PC-9 (cell line): ENCODE measurements around the gene ALK. TPM values are rescaled to one million over a fixed set of nuclear protein-coding genes. Genes with fewer than 3 reads are reported as not detected.

ENCODE experiments used
- BruUV-seq: library from RNA; stranded (reverse); fragments of 400-500 nt; replicated peaks from 2 replicates; lab custom pipeline; 2021; lab: Mats Ljungman, UMichigan
- CTCF ChIA-PET: fragments of 300-600 bp; sonication (Branson Sonifier 250); formaldehyde crosslinking; loops from one replicate; lab custom pipeline; 2022; ENCODE audit warnings: antibody characterized with exemption; lab: Charles Lee
- POLR2A ChIA-PET: fragments of 300-600 bp; sonication (Branson Sonifier 250); formaldehyde crosslinking; loops from one replicate; lab custom pipeline; 2022; ENCODE audit warnings: antibody characterized with exemption; ENCODE audit not compliant: unreplicated experiment; lab: Charles Lee
- DNase-seq, 2 experiments: peaks; one replicate each; pipeline versions ENCODE4 v3.0.0 to v3.0.0-alpha.2; 2015 to 2022; ENCODE audit warnings: mixed read lengths in 1 of 2
- H2AFZ ChIP-seq: fragments of 200-600 bp; sonication (generic); 2 replicates; pipeline ENCODE4 v1.8.1; 2017; ENCODE audit warnings: antibody characterized with exemption
- H3F3A ChIP-seq: fragments of 200-600 bp; sonication (generic); 2 replicates; pipeline ENCODE4 v1.8.1; 2017; ENCODE audit warnings: antibody characterized with exemption, mild to moderate bottlenecking, low read depth; ENCODE audit not compliant: insufficient read depth
- H3K27ac ChIP-seq: fragments of 200-600 bp; sonication (generic); 2 replicates; pipeline ENCODE4 v1.6.1; 2016; ENCODE audit warnings: mixed run types
- H3K27me3 ChIP-seq: fragments of 200-600 bp; sonication (generic); 2 replicates; pipeline ENCODE4 v1.6.1; 2016; ENCODE audit warnings: low read depth, mixed run types; ENCODE audit not compliant: insufficient read depth
- H3K36me3 ChIP-seq: fragments of 200-600 bp; sonication (generic); 2 replicates; pipeline ENCODE4 v1.6.1; 2016; ENCODE audit warnings: low read depth, mixed run types
- H3K4me1 ChIP-seq: fragments of 200-600 bp; sonication (generic); replicated peaks from 2 replicates; pipeline ENCODE4 v1.6.1; 2016; ENCODE audit warnings: mixed run types; ENCODE audit not compliant: insufficient read depth
- H3K4me2 ChIP-seq: fragments of 200-600 bp; sonication (generic); 2 replicates; pipeline ENCODE4 v1.6.1; 2017; ENCODE audit warnings: mixed run types
- H3K4me3 ChIP-seq: fragments of 200-600 bp; sonication (generic); 2 replicates; pipeline ENCODE4 v1.6.1; 2016; ENCODE audit warnings: mixed run types
- H3K79me2 ChIP-seq: fragments of 200-600 bp; sonication (generic); 2 replicates; pipeline ENCODE4 v1.6.1; 2017; ENCODE audit warnings: low read depth, mixed run types
- H3K9me2 ChIP-seq: fragments of 200-600 bp; sonication (generic); 2 replicates; pipeline ENCODE4 v1.8.1; 2017; ENCODE audit warnings: mild to moderate bottlenecking; ENCODE audit not compliant: insufficient read depth
- H3K9me3 ChIP-seq: fragments of 200-600 bp; sonication (generic); 2 replicates; pipeline ENCODE4 v1.8.1; 2016; ENCODE audit warnings: low read depth; ENCODE audit not compliant: insufficient read depth
- H4K20me1 ChIP-seq: fragments of 200-600 bp; sonication (generic); 2 replicates; pipeline ENCODE4 v1.8.1; 2017; ENCODE audit not compliant: insufficient read depth
- CTCF ChIP-seq: fragments of 200-600 bp; sonication (generic); conservative IDR thresholded peaks from 2 replicates; pipeline ENCODE4 v1.6.1; 2017; ENCODE audit warnings: mixed run types, antibody characterized with exemption, mild to moderate bottlenecking, moderate library complexity
- EZH2 ChIP-seq: fragments of 200-600 bp; sonication (generic); IDR thresholded peaks from 2 replicates; pipeline ENCODE4 v1.8.0; 2017; ENCODE audit warnings: antibody characterized with exemption, low read depth
- intact Hi-C: fragments of 100-400 bp; cut with micrococcal nuclease; formaldehyde crosslinking; loops from one replicate; pipeline ENCODE4 v1.10.0; 2022; ENCODE audit not compliant: unreplicated experiment
- total RNA-seq: library from RNA; stranded (reverse); gene quantifications from 2 replicates; pipeline ENCODE4 v1.2.3, GENCODE V29; 2021

Gene ALK
- total RNA-seq, 1 experiment from 2014 or later = not detected

GRCh38 chr2:29808321-29808720 is 113.1 kb downstream of the ALK start:
- peaks cover 50% of the 10 kb centered on the region for H3K27me3 ChIP-seq
- H3K79me2 ChIP-seq = no peaks in the 10 kb centered on the region
- H3F3A ChIP-seq = no peaks in the 10 kb centered on the region
- H2AFZ ChIP-seq = no peak overlapping the region
- BruUV-seq = no TSS peak
- intact Hi-C loops = no loop called here
- no peak overlapping the region for H3K4me2 ChIP-seq
- POLR2A ChIA-PET = no interaction called here
- CTCF ChIA-PET = no interaction called here
- no peaks in the 10 kb centered on the region for H3K9me3 ChIP-seq
- peaks cover 3% of the 10 kb centered on the region; the same call in 1 of the 2 replicates for H4K20me1 ChIP-seq
- DNase-seq = no peak
- H3K27ac ChIP-seq = no peak overlapping the region
- no peaks in the 10 kb centered on the region for H3K9me2 ChIP-seq
- no peak overlapping the region for H3K4me3 ChIP-seq
- H3K4me1 ChIP-seq = no peaks in the 10 kb centered on the region
- H3K36me3 ChIP-seq = no peaks in the 10 kb centered on the region
- no peak for TF ChIP-seq CTCF
- no peak for TF ChIP-seq EZH2

- no peaks in the 10 kb centered on the region for H3F3A ChIP-seq
- TF ChIP-seq EZH2 = no peak
- TF ChIP-seq CTCF = no peak
- no peaks in the 10 kb centered on the region for H3K36me3 ChIP-seq
- no peaks in the 10 kb centered on the region for H3K79me2 ChIP-seq
- H3K9me3 ChIP-seq = no peaks in the 10 kb centered on the region
- POLR2A ChIA-PET = no interaction called here
- no peaks in the 10 kb centered on the region for H3K4me1 ChIP-seq
- CTCF ChIA-PET = no interaction called here
- no peak overlapping the region for H3K27ac ChIP-seq
- BruUV-seq = no TSS peak
- intact Hi-C loops = no loop called here
- peaks cover 3% of the 10 kb centered on the region; the same call in 1 of the 2 replicates for H4K20me1 ChIP-seq
- H3K9me2 ChIP-seq = no peaks in the 10 kb centered on the region
- H3K27me3 ChIP-seq = peaks cover 42% of the 10 kb centered on the region; the same call in 1 of the 2 replicates
- no peak overlapping the region for H2AFZ ChIP-seq
- DNase-seq = no peak
- no peak overlapping the region for H3K4me2 ChIP-seq
- no peak overlapping the region for H3K4me3 ChIP-seq
Measured at GRCh38 chr2:29807082-29807481, 114.3 kb downstream of the ALK start.

GRCh38 chr2:29806461-29806860 is 114.9 kb downstream of the ALK start:
- DNase-seq = no peak
- Histone ChIP-seq H4K20me1 (peaks cover 5% of the 10 kb centered on the region; the same call in 1 of the 2 replicates), H3K4me1 (no peaks in the 10 kb centered on the region), H3K27me3 (peaks cover 36% of the 10 kb centered on the region; the same call in 1 of the 2 replicates), H3K9me2 (no peaks in the 10 kb centered on the region), H3K27ac (no peak overlapping the region), H3F3A (no peaks in the 10 kb centered on the region), H3K36me3 (no peaks in the 10 kb centered on the region), H3K4me2 (no peak overlapping the region), H3K9me3 (no peaks in the 10 kb centered on the region), H3K4me3 (no peak overlapping the region), H3K79me2 (no peaks in the 10 kb centered on the region), H2AFZ (no peak overlapping the region)
- CTCF ChIA-PET = no interaction called here
- no TSS peak for BruUV-seq
- intact Hi-C loops = no loop called here
- TF ChIP-seq CTCF (no peak), EZH2 (no peak)
- POLR2A ChIA-PET = no interaction called here
